ENCODE measurements around the gene EPG5.
"Not testable (repeated sequence)": the region's sequence is repeated elsewhere in the genome, so short reads cannot be mapped to it uniquely, and the experiment has no call there.

The EPG5 gene

GRCh38 chr18:45864081-45864480 is 103.0 kb downstream of the EPG5 start:
- no peak for DNase-seq (ENCODE audit: low spot score)

GRCh38 chr18:45863469-45863868 is 103.7 kb downstream of the EPG5 start:
- DNase-seq (ENCODE audit: low spot score) = no peak

GRCh38 chr18:45861926-45862325 is 105.2 kb downstream of the EPG5 start:
- DNase-seq (ENCODE audit: low spot score) = no peak

- DNase-seq (ENCODE audit: low spot score) = no peak
Measured at GRCh38 chr18:45860971-45861370, 106.2 kb downstream of the EPG5 start.

- no peak for DNase-seq (ENCODE audit: low spot score)
Measured at GRCh38 chr18:45860492-45860891, 106.6 kb downstream of the EPG5 start.

- DNase-seq (ENCODE audit: low spot score) = no peak
Measured at GRCh38 chr18:45859334-45859733, 107.8 kb downstream of the EPG5 start.

GRCh38 chr18:45856531-45856930 is 110.6 kb downstream of the EPG5 start:
- peak; percentile 25 for DNase-seq (ENCODE audit: low spot score)

- DNase-seq (ENCODE audit: low spot score) = no peak
Measured at GRCh38 chr18:45854036-45854586, 113.0 kb downstream of the EPG5 start.

GRCh38 chr18:45852631-45853030 is 114.5 kb downstream of the EPG5 start:
- no peak for DNase-seq (ENCODE audit: low spot score)

- DNase-seq (ENCODE audit: low spot score) = no peak
Measured at GRCh38 chr18:45851161-45851925, 115.8 kb downstream of the EPG5 start.

GRCh38 chr18:45850021-45850420 is 117.1 kb downstream of the EPG5 start:
- DNase-seq (ENCODE audit: low spot score) = no peak

- no peak for DNase-seq (ENCODE audit: low spot score)
Measured at GRCh38 chr18:45849529-45849928, 117.6 kb downstream of the EPG5 start.

- DNase-seq (ENCODE audit: low spot score) = not testable (repeated sequence)
Measured at GRCh38 chr18:45848643-45849042, 118.5 kb downstream of the EPG5 start.

GRCh38 chr18:45847119-45847518 is 120.0 kb downstream of the EPG5 start:
- DNase-seq (ENCODE audit: low spot score) = no peak

- no peak for DNase-seq (ENCODE audit: low spot score)
Measured at GRCh38 chr18:45845410-45845809, 121.7 kb downstream of the EPG5 start.

GRCh38 chr18:45844938-45845337 is 122.2 kb downstream of the EPG5 start:
- DNase-seq (ENCODE audit: low spot score) = no peak

- DNase-seq (ENCODE audit: low spot score) = no peak
Measured at GRCh38 chr18:45843019-45843418, 124.1 kb downstream of the EPG5 start.

- DNase-seq (ENCODE audit: low spot score) = no peak
Measured at GRCh38 chr18:45841765-45842442, 125.2 kb downstream of the EPG5 start.

GRCh38 chr18:45841060-45841764 is 125.9 kb downstream of the EPG5 start:
- DNase-seq (ENCODE audit: low spot score) = no peak

- peak; percentile 71 for DNase-seq (ENCODE audit: low spot score)
Measured at GRCh38 chr18:45839414-45840395, 127.4 kb downstream of the EPG5 start.

- DNase-seq (ENCODE audit: low spot score) = no peak
Measured at GRCh38 chr18:45838302-45839070, 128.6 kb downstream of the EPG5 start.
